DMS53 (cell line): ENCODE data around the gene PFDN2.

Experiments
- DNase-seq: peaks from one replicate; lab custom pipeline; 2025; lab: John Stamatoyannopoulos, UW

The PFDN2 gene

GRCh38 chr1:161051219-161051618 is 66.6 kb downstream of the PFDN2 start:
- no peak for DNase-seq
